GM12891 (cell line): Measurements from ENCODE around the gene CTNNA2.

ENCODE experiments used
- DNase-seq: peaks from one replicate; pipeline ENCODE4 v3.0.0; 2011; ENCODE audit warnings: low spot score; ENCODE audit not compliant: insufficient read length
- FAIRE-seq: peaks from 2 replicates; lab custom pipeline; 2011; peaks lifted over from hg19 to GRCh38; lab: Jason Lieb, UNC
- PAX5 ChIP-seq: IDR thresholded peaks from 2 replicates; pipeline ENCODE4 v1.6.1; 2011; ENCODE audit warnings: low read length, moderate library complexity, mild to moderate bottlenecking; ENCODE audit not compliant: insufficient read depth, severe bottlenecking
- POLR2A ChIP-seq: IDR thresholded peaks from 2 replicates; pipeline ENCODE4 v1.6.1; 2011; ENCODE audit warnings: low read depth, low read length, control low read depth
- POLR2AphosphoS5 ChIP-seq: IDR thresholded peaks from 2 replicates; pipeline ENCODE4 v1.6.1; 2011; ENCODE audit warnings: low read depth, low read length, control low read depth
- POU2F2 ChIP-seq: IDR thresholded peaks from 2 replicates; pipeline ENCODE4 v1.6.1; 2011; ENCODE audit warnings: low read depth, mild to moderate bottlenecking, control low read depth, low read length, moderate library complexity
- SPI1 ChIP-seq: IDR thresholded peaks from 2 replicates; pipeline ENCODE4 v1.6.1; 2011; ENCODE audit warnings: low read depth, low read length, control low read depth
- TAF1 ChIP-seq: IDR thresholded peaks from 2 replicates; pipeline ENCODE4 v1.6.1; 2011; ENCODE audit warnings: low read depth, low read length, control low read depth

Gene CTNNA2

GRCh38 chr2:80363330-80363729 is 850.5 kb downstream of the CTNNA2 start:
- no peak for TF ChIP-seq SPI1
- TF ChIP-seq POLR2A = no peak
- no peak for TF ChIP-seq TAF1
- no peak for TF ChIP-seq POU2F2
- no peak for TF ChIP-seq PAX5
- no peak for TF ChIP-seq POLR2AphosphoS5
- FAIRE-seq (peak; percentile 13), DNase-seq (no peak)

DNA sequence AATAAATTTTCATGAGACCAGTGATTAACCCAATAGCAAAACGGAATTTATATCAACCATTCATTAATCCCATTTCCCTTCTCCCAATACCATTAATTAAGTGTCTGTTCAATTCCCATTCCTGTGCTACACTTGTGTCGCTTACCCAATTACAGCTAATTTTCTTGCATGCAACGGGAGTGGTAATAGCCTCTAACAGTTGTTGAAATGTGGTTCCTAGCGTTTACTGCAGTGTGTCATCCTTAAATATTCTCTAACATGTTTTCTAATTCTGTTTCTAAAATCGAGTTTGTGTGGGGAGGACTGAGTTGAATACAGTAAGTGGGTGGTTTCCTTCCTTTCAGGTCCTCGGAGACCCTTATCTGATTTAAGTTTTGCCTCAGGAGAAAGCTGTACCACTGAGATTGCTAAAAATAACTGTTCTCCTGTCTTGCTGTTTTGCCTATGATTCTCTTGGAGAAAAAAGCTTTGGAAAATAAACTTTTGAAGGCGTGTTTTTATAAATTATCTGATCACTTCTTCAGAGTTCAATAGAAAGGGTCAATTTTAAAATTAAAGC is 851.0 kb downstream of the CTNNA2 start:
- FAIRE-seq = peak; percentile 35
- TF ChIP-seq PAX5 (no peak), TAF1 (no peak), POLR2A (no peak), SPI1 (no peak), POU2F2 (no peak), POLR2AphosphoS5 (no peak)
- DNase-seq = no peak

DNA sequence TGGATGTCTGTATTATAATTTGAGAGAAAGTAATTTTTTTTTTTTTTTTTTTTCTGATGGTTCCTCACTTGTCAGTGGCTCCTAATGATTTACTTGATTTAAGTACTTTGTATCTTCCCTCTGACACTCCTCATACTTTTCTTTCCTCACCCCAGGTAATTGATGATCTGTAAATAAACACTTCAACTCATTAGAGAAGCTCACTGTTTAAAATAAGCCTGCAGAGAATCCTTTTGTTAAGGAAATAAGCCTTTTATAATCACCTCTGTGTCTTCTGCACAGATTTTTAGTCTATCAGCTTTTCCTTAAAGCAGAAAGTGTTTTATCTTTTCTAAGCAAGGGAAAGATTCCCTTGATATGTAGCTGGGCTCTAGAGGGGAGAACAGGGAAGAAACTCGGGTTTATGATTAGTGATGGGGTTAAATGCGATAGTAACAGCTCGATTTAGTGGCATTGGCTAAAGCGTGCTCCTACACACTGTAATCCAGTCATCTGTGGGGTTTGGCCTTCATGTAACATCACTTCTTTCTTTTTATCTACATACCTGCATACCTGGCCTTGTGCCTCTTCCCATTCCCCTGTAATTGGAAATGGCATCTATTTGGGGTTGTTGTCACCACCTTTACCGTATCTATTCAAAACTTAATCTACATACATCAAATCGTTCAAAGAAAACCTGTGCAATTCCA is 851.8 kb downstream of the CTNNA2 start:
- DNase-seq (no peak), FAIRE-seq (no peak)
- TF ChIP-seq SPI1 (no peak), POU2F2 (no peak), POLR2A (no peak), TAF1 (no peak), PAX5 (no peak), POLR2AphosphoS5 (no peak)

DNA sequence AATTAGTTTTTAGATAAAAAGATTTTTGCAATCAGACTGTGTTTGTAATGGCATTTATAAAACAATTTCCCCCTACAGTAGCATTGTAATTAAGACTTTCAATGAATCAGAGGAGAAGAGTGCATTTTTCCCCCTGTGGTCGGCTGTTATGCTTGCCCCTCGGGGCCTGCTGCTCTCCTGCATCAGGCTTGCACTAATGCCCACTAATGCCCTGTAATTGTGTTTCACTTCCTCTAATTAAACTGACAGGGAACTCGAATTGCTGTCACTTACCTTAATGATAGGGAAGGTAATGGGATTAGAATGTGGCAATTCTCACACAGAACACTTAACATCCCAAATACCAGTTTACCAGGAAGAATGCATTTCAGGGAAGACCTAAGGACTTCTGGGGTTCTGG is 852.9 kb downstream of the CTNNA2 start:
- DNase-seq (no peak), FAIRE-seq (no peak)
- no peak for TF ChIP-seq POLR2AphosphoS5
- TF ChIP-seq SPI1 = peak; percentile 85
- no peak for TF ChIP-seq TAF1
- no peak for TF ChIP-seq PAX5
- TF ChIP-seq POU2F2 = no peak
- no peak for TF ChIP-seq POLR2A

- TF ChIP-seq POU2F2 = no peak
- TF ChIP-seq POLR2AphosphoS5 = no peak
- TF ChIP-seq SPI1 = no peak
- no peak for TF ChIP-seq TAF1
- TF ChIP-seq POLR2A = no peak
- no peak for TF ChIP-seq PAX5
- FAIRE-seq (no peak), DNase-seq (no peak)
These were observed 857.6 kb downstream of the CTNNA2 start for GRCh38 chr2:80370375-80371009.

DNA sequence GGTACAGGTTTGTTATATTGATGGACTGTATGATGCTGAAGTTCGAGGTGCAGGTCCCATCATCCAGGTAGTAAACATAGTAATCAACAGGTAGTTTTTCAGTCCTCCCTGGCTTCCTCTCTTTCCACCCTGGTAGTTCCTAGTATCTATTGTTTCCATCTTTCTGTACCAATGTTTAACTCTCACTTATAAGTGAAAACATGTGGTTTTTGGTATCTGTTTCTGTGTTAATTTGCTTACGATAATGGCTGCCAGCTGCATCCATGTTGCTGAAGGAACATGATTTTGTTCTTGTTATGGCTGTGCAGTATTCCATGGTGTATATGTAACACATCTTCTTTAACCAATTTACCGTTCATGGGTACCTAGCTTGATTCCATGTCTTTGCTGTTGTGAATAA is 861.3 kb downstream of the CTNNA2 start:
- TF ChIP-seq POLR2A = no peak
- no peak for TF ChIP-seq SPI1
- TF ChIP-seq POLR2AphosphoS5 = no peak
- TF ChIP-seq TAF1 = no peak
- no peak for TF ChIP-seq POU2F2
- no peak for TF ChIP-seq PAX5
- FAIRE-seq = no peak
- DNase-seq = no peak

- no peak for TF ChIP-seq POLR2A
- no peak for TF ChIP-seq SPI1
- no peak for TF ChIP-seq PAX5
- no peak for TF ChIP-seq TAF1
- TF ChIP-seq POLR2AphosphoS5 = no peak
- no peak for TF ChIP-seq POU2F2
- DNase-seq (no peak), FAIRE-seq (no peak)
These were observed 864.2 kb downstream of the CTNNA2 start for GRCh38 chr2:80377071-80377470.

- no peak for DNase-seq
These were observed 867.9 kb downstream of the CTNNA2 start for GRCh38 chr2:80380736-80381135.

GRCh38 chr2:80381666-80382065 is 868.8 kb downstream of the CTNNA2 start:
- TF ChIP-seq TAF1 (no peak), POLR2A (no peak), PAX5 (no peak), POU2F2 (no peak), SPI1 (no peak)
- DNase-seq = no peak
- FAIRE-seq = no peak

More at GRCh38 chr2:80380736-80381135, 867.9 kb downstream of the CTNNA2 start:
- no peak for FAIRE-seq
- no peak for TF ChIP-seq POLR2AphosphoS5
- no peak for TF ChIP-seq PAX5
- TF ChIP-seq POLR2A = no peak
